PC-3 (cell line): ENCODE data around the gene PKDCC. TPM values are rescaled to one million over a fixed set of nuclear protein-coding genes. Genes with fewer than 3 reads are reported as not detected.

Source experiments
- ATAC-seq: fragments of 200-7000 bp; cut with Tn5 transposase; 2 replicates; pipeline ENCODE4 v1.9.1; 2020; ENCODE audit warnings: mild to moderate bottlenecking, moderate library complexity
- BruUV-seq: library from RNA; stranded (reverse); fragments of 400-500 nt; replicated peaks from 2 replicates; lab custom pipeline; 2021; lab: Mats Ljungman, UMichigan
- CTCF ChIA-PET: fragments of 300-600 bp; sonication (Branson Sonifier 250); formaldehyde crosslinking; loops from one replicate; lab custom pipeline; 2022; ENCODE audit warnings: antibody characterized with exemption; lab: Charles Lee
- POLR2A ChIA-PET: fragments of 300-600 bp; sonication (Branson Sonifier 250); formaldehyde crosslinking; loops from one replicate; lab custom pipeline; 2022; ENCODE audit warnings: antibody characterized with exemption; ENCODE audit not compliant: unreplicated experiment; lab: Charles Lee
- DNase-seq: peaks from one replicate; pipeline ENCODE4 v3.0.0-alpha.2; 2015
- H2AFZ ChIP-seq: fragments of 300-600 bp; sonication (generic); 2 replicates; pipeline ENCODE4 v1.6.0; 2016; ENCODE audit warnings: antibody characterized with exemption, low read length
- H3F3A ChIP-seq: fragments of 300-600 bp; sonication (generic); one replicate; pipeline ENCODE4 v1.6.0; 2017; ENCODE audit warnings: antibody characterized with exemption, low read length, control low read depth, mild to moderate bottlenecking; ENCODE audit not compliant: unreplicated experiment
- H3K27ac ChIP-seq: fragments of 300-600 bp; sonication (generic); 2 replicates; pipeline ENCODE4 v1.5.1; 2016; ENCODE audit warnings: mild to moderate bottlenecking, low read length
- H3K27me3 ChIP-seq: fragments of 300-600 bp; sonication (generic); 2 replicates; pipeline ENCODE4 v1.6.1; 2016; ENCODE audit warnings: low read length, mixed read lengths
- H3K36me3 ChIP-seq: fragments of 300-600 bp; sonication (generic); 2 replicates; pipeline ENCODE4 v1.6.1; 2016; ENCODE audit warnings: low read depth, mixed run types, low read length, mixed read lengths
- H3K4me1 ChIP-seq: fragments of 300-600 bp; sonication (generic); 2 replicates; pipeline ENCODE4 v1.5.1; 2016; ENCODE audit warnings: low read length; ENCODE audit not compliant: insufficient read depth
- H3K4me2 ChIP-seq: fragments of 300-600 bp; sonication (generic); 2 replicates; pipeline ENCODE4 v1.6.0; 2016; ENCODE audit warnings: low read length
- H3K4me3 ChIP-seq: fragments of 300-600 bp; sonication (generic); 2 replicates; pipeline ENCODE4 v1.5.1; 2016; ENCODE audit warnings: mild to moderate bottlenecking, low read length, mixed read lengths
- H3K79me2 ChIP-seq: fragments of 300-600 bp; sonication (generic); 2 replicates; pipeline ENCODE4 v1.6.1; 2017; ENCODE audit warnings: low read length, mixed read lengths
- H3K9ac ChIP-seq: fragments of 300-600 bp; sonication (generic); 2 replicates; pipeline ENCODE4 v1.6.0; 2016; ENCODE audit warnings: mild to moderate bottlenecking, low read length
- H3K9me2 ChIP-seq: fragments of 300-600 bp; sonication (generic); replicated peaks from 2 replicates; pipeline ENCODE4 v1.6.1; 2016; ENCODE audit warnings: mixed run types, low read length, mixed read lengths
- H3K9me3 ChIP-seq: fragments of 300-600 bp; sonication (generic); 2 replicates; pipeline ENCODE4 v1.6.1; 2016; ENCODE audit warnings: low read length, mixed read lengths
- H4K20me1 ChIP-seq: fragments of 300-600 bp; sonication (generic); 2 replicates; pipeline ENCODE4 v1.6.1; 2016; ENCODE audit warnings: low read length, mixed read lengths
- EZH2 ChIP-seq: fragments of 300-600 bp; sonication (generic); IDR thresholded peaks from one replicate; pipeline ENCODE4 v1.6.1; 2017; ENCODE audit warnings: antibody characterized with exemption, mild to moderate bottlenecking, low read length; ENCODE audit not compliant: unreplicated experiment
- EZH2phosphoT487 ChIP-seq: fragments of 300-600 bp; sonication (generic); IDR thresholded peaks from 2 replicates; pipeline ENCODE4 v1.6.1; 2018; ENCODE audit warnings: mild to moderate bottlenecking, antibody characterized with exemption, low read length, borderline replicate concordance
- intact Hi-C: fragments of 100-400 bp; cut with micrococcal nuclease; formaldehyde crosslinking; loops from 2 replicates; pipeline ENCODE4 v1.9.0; 2023
- total RNA-seq: library from RNA; depleted of rRNA; stranded (reverse); fragments of >200 nt; gene quantifications from 2 replicates; pipeline ENCODE4 v1.2.3, GENCODE V29; 2014
- TF ChIP-seq, protein P1 (sequence below): fragments of 300-600 bp; sonication (generic); conservative IDR thresholded peaks from 2 replicates; pipeline ENCODE4 v1.5.1; 2017; ENCODE audit warnings: antibody characterized with exemption, low read depth, mild to moderate bottlenecking, low read length

The PKDCC gene
- total RNA-seq, 1 experiment from 2014 or later, result 2.1 TPM

DNA sequence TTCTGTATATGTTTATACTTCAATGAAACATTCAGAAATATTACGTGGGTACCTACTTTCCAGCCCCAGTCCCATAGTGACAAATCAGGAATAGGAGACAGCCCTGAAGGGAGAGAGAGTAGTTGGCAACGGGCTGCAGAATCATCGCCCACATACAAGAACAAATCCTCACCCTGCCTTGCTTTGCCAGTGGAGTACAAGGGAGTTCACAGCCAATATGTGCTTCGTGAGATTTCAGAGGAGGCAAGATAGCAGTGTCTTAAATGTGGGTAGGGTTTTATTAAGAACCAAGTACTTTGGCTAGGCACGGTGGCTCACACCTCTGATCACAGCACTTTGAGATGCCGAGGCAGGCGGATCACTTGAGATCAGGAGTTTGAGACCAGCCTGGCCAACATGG is 40.3 kb upstream of the PKDCC start:
- BruUV-seq, result no TSS peak
- no peaks in the 10 kb centered on the region for H3K4me1 ChIP-seq
- no peak overlapping the region for H3K4me3 ChIP-seq
- ChIA-PET POLR2A (interaction anchor here (0.6 kb wide), 1 partner anchor 67 kb away, joined by 3 read pairs; no protein-coding TSS in a partner anchor), CTCF (no interaction called here)
- no peak overlapping the region for H3K27ac ChIP-seq
- no peaks in the 10 kb centered on the region for H3F3A ChIP-seq
- no peaks in the 10 kb centered on the region for H3K9me2 ChIP-seq
- no peak overlapping the region for H3K4me2 ChIP-seq
- TF ChIP-seq, protein P1, sequence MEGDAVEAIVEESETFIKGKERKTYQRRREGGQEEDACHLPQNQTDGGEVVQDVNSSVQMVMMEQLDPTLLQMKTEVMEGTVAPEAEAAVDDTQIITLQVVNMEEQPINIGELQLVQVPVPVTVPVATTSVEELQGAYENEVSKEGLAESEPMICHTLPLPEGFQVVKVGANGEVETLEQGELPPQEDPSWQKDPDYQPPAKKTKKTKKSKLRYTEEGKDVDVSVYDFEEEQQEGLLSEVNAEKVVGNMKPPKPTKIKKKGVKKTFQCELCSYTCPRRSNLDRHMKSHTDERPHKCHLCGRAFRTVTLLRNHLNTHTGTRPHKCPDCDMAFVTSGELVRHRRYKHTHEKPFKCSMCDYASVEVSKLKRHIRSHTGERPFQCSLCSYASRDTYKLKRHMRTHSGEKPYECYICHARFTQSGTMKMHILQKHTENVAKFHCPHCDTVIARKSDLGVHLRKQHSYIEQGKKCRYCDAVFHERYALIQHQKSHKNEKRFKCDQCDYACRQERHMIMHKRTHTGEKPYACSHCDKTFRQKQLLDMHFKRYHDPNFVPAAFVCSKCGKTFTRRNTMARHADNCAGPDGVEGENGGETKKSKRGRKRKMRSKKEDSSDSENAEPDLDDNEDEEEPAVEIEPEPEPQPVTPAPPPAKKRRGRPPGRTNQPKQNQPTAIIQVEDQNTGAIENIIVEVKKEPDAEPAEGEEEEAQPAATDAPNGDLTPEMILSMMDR, result no peak
- no peak for TF ChIP-seq EZH2
- TF ChIP-seq EZH2phosphoT487, result no peak
- H3K36me3 ChIP-seq, result no peaks in the 10 kb centered on the region
- ATAC-seq, result no peak
- no peak overlapping the region for H3K9ac ChIP-seq
- no peaks in the 10 kb centered on the region for H3K79me2 ChIP-seq
- no peak overlapping the region for H2AFZ ChIP-seq
- H3K27me3 ChIP-seq, result no peaks in the 10 kb centered on the region
- H4K20me1 ChIP-seq, result no peaks in the 10 kb centered on the region
- intact Hi-C loops, result no loop called here
- no peak for DNase-seq
- peaks cover 6% of the 10 kb centered on the region; the same call in 1 of the 2 replicates for H3K9me3 ChIP-seq

DNA sequence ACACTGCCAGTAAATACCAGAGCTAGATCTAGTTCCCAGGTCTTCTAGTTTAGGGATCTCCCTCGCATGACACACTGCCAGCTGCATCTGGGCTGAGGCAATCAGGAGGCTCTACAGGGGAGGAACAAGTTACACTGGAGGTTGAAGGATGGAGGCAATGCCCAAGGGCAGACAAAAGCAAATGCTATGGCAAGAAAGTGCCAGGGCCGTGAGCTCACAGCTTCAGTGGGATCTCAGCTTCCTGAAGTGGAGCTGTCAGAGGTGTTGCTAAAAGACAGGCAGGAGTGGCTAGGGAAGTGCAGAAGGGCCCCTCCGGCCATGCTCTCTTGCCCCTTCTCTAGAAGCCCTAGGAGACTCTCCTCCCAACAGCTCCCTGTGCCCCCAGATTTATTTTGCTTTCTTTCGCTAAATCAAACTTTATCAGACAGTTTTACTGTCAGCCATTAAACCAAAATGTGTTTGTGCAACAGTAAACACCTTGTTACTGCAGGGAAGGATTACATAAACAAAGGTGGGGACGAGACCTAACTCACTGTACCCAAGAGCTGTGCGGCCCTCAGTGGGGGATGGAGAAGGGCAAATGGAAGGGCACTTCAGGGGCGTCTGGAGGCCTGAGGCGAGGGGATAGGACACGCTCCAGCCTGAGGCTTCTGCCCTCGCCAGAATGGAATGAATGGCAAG is 39.4 kb upstream of the PKDCC start:
- intact Hi-C loops, result no loop called here
- DNase-seq (no peak), ATAC-seq (no peak)
- Histone ChIP-seq H3K79me2 (no peaks in the 10 kb centered on the region), H3F3A (no peaks in the 10 kb centered on the region), H4K20me1 (no peaks in the 10 kb centered on the region), H3K4me2 (no peak overlapping the region), H3K27me3 (no peaks in the 10 kb centered on the region), H3K9me3 (peaks cover 6% of the 10 kb centered on the region; the same call in 1 of the 2 replicates), H3K36me3 (no peaks in the 10 kb centered on the region), H2AFZ (no peak overlapping the region), H3K9ac (no peak overlapping the region), H3K4me3 (no peak overlapping the region), H3K9me2 (no peaks in the 10 kb centered on the region), H3K27ac (no peak overlapping the region), H3K4me1 (no peaks in the 10 kb centered on the region)
- ChIA-PET CTCF (no interaction called here), POLR2A (interaction anchor here (0.6 kb wide), 1 partner anchor 68 kb away, joined by 3 read pairs; no protein-coding TSS in a partner anchor)
- TF ChIP-seq EZH2phosphoT487 (no peak), EZH2 (no peak)
- TF ChIP-seq, protein P1, result no peak
- BruUV-seq, result no TSS peak
